ENCODE data around the gene EIF1AD.
"Not testable (repeated sequence)": the region's sequence is repeated elsewhere in the genome, so short reads cannot be mapped to it uniquely, and the experiment has no call there.

Gene EIF1AD

DNA sequence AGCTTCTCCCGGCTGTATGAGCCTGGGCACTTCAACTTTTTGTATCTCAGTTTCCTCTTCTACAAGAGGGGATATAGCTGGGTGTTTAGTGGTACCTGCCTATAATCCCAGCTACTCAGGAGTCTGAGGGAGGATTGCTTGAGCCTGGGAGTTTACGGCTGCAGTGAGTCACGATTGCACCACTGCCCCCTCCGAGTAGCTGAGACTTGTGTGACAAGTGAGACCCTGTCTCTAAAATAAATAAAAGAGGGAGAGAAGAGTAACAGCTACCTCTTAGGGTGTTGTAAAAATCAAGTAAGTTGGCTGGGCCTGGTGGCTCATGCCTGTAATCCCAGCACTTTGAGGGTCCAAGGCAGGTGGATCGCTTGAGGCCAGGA, 34.4 kb upstream of the EIF1AD start:
- TF ChIP-seq, protein P1, sequence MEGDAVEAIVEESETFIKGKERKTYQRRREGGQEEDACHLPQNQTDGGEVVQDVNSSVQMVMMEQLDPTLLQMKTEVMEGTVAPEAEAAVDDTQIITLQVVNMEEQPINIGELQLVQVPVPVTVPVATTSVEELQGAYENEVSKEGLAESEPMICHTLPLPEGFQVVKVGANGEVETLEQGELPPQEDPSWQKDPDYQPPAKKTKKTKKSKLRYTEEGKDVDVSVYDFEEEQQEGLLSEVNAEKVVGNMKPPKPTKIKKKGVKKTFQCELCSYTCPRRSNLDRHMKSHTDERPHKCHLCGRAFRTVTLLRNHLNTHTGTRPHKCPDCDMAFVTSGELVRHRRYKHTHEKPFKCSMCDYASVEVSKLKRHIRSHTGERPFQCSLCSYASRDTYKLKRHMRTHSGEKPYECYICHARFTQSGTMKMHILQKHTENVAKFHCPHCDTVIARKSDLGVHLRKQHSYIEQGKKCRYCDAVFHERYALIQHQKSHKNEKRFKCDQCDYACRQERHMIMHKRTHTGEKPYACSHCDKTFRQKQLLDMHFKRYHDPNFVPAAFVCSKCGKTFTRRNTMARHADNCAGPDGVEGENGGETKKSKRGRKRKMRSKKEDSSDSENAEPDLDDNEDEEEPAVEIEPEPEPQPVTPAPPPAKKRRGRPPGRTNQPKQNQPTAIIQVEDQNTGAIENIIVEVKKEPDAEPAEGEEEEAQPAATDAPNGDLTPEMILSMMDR (IDR thresholded peaks at IDR 0.05), result no peak
- H3K4me3 ChIP-seq, result no peak overlapping the region
- no peak overlapping the region for H3K27ac ChIP-seq
- no peak for DNase-seq (ENCODE audit: low spot score)

DNA sequence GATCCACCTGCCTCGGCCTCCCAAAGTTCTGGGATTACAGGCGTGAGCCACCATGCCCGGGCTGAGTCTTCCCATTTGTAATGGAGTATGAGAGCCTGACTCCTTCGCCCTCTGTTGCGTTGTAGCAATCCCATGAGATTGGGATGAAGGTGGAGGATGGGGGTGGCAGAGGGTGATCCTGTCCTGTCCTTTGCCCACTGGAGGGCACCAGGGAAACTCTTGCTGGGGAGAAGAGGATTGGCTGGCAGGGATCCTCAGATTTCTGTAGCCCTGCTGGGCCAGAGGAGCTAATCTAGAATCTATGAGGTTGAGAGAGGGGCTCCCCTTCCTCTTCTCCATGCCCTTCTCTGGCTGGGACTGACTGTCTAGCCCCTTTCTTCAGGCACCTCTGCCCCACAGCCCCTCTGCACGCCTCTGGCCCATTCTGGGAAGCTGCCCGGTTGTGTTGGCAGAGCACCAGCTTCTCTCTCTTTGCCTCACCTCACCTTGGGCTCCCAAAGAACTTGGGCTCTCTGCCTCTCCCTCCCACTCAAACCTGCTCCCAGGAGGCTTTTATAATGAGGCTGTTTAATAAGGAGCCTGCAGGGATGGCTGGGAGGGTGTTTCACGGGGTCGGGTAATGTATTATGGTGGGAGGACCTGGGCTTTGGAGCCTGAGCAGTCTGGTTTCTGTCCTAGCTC, 33.8 kb upstream of the EIF1AD start:
- Histone ChIP-seq H3K4me3 (no peak overlapping the region), H3K27ac (no peak overlapping the region)
- DNase-seq (ENCODE audit: low spot score), result no peak
- TF ChIP-seq, protein P1 (IDR thresholded peaks at IDR 0.05), result no peak

DNA sequence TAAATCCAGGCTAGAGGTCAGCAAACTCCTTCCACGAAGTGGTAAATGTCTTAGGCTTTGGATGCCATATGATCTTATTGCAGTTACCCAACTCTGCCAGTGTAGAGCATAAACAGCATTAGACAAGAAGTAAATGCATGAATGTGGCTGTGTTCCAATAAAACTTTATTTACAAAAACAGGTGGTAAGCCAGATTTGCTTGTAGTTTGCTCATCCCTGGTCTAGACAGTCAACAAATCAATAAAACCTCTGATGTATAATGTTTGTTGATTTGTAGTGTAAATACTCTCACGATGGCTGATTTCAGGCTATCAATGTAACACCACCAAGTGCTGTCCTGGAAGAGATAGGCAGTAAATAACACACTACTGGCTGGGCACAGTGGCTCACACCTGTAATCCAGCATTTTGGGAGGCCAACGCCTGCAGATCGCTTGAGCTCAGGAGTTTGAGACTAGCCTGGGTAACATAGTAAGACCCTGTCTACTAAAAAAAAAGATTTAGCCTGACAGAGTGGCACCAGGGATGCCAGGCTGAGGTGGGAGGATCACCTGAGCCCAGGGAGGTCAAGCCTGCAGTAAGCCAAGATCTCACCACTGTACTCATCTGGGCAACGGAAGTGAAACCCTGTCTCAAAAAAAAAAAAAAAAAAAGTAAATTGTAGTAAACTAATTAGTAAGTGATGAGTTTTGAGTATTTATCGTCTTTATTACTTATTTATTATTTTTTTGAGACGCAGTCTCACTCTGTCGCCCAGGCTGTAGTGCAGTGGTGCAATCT, 31.2 kb upstream of the EIF1AD start:
- no peak overlapping the region for H3K27ac ChIP-seq
- no peak for DNase-seq (ENCODE audit: low spot score)
- no peak overlapping the region for H3K4me3 ChIP-seq
- TF ChIP-seq, protein P1 (IDR thresholded peaks at IDR 0.05), result no peak

DNA sequence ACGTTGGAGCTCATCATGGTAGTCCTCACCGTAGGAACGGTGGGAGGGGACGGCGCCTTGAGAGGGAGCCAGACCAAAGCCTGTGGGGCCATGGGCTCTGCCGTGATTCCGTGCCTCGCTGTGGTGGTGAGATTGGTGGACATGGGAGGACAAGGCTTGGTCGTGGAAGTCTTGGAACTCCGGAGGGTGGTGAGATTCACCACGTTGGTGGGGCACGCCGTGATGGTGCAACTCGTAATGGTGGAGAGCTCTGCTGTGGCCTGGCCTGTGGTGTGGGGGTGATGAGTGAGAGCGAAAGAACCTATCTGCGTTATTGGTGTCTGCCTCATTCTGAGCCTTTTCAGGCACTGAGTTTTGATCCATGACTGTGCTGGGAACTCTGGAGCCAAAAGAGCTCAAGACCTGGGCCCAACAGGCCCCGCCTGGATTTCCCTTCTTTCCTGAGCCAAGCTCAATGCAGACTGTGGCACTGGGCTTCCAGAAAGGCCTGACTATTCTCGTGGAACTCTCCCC, 24.1 kb upstream of the EIF1AD start, which contains the start of gene CATSPER1:
Gene CATSPER1 (minus strand): TSS at position 463 of the 513 bp plus-strand sequence. CDS start 100 bp downstream, at position 363.
- no peak for DNase-seq (ENCODE audit: low spot score)
- TF ChIP-seq, protein P1 (IDR thresholded peaks at IDR 0.05), result no peak
- Histone ChIP-seq H3K4me3 (no peak within 1 kb of the TSS), H3K27ac (no peak within 1 kb of the TSS)

DNA sequence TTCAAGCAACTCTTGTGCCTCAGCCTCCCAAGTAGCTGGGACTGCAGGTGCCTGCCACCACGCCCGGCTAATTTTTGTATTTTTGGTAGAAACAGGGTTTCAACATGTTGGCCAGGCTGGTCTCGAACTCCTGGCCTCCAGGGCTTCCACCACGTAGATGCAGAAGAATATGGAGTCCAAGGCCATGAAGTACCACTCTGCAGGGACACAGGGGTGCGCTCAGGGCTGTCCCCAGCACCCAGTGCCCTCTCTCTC, 21.2 kb upstream of the EIF1AD start:
- H3K27ac ChIP-seq; DNase-seq (ENCODE audit: low spot score); H3K4me3 ChIP-seq: not testable (repeated sequence)

DNA sequence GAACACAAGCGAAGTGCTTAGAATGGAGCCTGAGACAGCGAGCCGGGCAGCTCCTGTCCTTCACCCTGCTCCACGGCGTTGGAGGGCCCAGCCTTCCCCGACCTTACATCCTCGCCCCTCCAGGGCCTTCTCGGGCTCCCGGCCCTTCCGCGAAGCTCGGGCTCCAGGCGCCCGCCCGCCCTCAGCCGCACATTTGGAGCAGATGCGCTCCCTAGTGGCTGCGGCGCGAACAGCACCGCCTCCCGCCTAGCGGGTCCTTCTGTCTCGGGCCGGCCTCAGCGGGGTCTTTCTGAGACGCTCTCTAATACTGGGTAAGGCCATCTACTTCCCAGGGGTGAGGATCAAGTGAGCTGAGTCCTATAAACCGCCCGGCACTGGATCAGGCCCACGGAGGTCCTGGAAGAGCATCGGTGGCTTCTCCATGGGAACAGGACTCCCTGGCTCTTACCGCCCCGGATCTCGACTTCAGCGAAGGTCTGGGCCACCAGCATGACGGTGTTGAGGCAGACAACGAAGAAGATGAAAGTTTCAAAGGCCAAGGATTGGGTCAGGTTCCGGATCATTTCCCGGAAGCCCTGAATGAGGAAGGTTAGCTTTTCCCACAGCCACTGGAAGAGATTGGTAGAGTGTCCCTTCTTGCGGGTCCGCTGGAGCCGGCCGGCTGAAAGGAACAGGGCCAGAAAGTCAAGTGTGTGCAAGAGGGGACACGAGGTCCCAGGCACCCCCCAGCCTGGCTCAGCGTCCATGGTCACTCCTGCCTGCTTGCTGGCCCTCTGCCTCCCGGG, 20.6 kb upstream of the EIF1AD start:
- no peak for DNase-seq (ENCODE audit: low spot score)
- H3K4me3 ChIP-seq, result peak overlapping the region; percentile 62
- TF ChIP-seq, protein P1 (IDR thresholded peaks at IDR 0.05), result peak; percentile 93
- H3K27ac ChIP-seq, result no peak overlapping the region

DNA sequence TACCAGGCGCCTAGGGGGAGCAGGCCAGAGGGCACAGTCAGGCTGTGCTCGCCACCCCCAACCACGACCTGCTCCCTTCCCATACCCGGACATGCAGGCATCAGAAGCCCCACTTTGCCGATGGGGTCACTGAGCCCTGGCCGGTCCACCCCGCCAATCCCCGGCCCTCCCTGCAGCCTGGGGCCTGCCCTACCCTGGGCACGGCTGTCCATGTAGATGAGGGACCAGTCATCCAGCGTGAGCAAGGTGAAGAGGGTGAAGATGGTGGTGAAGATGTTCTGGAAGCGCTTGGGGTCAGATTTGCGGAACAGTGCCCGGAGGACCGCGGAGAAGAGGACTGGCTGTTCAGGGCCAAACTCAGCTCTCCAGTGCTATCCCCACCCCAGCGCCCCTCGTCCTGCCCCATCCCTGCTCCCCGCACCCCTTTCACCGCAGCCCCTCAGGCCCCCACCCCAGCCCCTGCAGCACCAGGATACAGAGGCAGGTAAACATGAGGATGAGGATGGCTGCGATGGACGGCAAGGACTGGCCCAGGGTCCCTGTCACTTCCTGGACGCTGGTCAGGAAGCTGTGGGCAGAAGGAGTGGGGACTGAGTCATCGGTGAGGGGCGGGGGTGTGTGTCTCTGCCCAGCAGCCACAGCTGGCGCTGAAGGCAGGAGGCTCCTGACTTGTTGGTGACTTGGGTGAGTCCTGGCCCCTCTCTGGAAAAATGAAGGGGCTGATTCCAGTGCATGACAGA, 18.8 kb upstream of the EIF1AD start:
- TF ChIP-seq, protein P1 (IDR thresholded peaks at IDR 0.05), result no peak
- Histone ChIP-seq H3K4me3 (no peak overlapping the region), H3K27ac (peak overlapping the region in 1 of 2 donors; percentile 35)
- no peak for DNase-seq (ENCODE audit: low spot score)
